ENCODE measurements around the gene LRBA.

GRCh38 chr4:151046609-151047008, 31.5 kb upstream of the LRBA start:
- TF ChIP-seq, protein P1, sequence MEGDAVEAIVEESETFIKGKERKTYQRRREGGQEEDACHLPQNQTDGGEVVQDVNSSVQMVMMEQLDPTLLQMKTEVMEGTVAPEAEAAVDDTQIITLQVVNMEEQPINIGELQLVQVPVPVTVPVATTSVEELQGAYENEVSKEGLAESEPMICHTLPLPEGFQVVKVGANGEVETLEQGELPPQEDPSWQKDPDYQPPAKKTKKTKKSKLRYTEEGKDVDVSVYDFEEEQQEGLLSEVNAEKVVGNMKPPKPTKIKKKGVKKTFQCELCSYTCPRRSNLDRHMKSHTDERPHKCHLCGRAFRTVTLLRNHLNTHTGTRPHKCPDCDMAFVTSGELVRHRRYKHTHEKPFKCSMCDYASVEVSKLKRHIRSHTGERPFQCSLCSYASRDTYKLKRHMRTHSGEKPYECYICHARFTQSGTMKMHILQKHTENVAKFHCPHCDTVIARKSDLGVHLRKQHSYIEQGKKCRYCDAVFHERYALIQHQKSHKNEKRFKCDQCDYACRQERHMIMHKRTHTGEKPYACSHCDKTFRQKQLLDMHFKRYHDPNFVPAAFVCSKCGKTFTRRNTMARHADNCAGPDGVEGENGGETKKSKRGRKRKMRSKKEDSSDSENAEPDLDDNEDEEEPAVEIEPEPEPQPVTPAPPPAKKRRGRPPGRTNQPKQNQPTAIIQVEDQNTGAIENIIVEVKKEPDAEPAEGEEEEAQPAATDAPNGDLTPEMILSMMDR (IDR thresholded peaks at IDR 0.05 in 4 of 5, conservative IDR thresholded peaks at IDR 0.05 in 1 of 5) = no peak
- no peak for TF ChIP-seq POLR2A (IDR thresholded peaks at IDR 0.05)

Measured in gastrocnemius medialis (tissue), 4 donors.